Right cardiac atrium (tissue), 5 donors: ENCODE data around the gene BTBD6. TPM values are rescaled to one million over a fixed set of nuclear protein-coding genes. Genes with fewer than 3 reads are reported as not detected.
A peak's percentile ranks its signal among the peaks of the same experiment; 100 is the strongest.

ENCODE experiments used
- ATAC-seq, 2 donors: fragments of 200-7000 bp; cut with Tn5 transposase; one replicate each; pipeline versions ENCODE4 v1.8.0 to v1.9.1; 2020; ENCODE audit warnings: moderate library complexity in 2 of 2, mild to moderate bottlenecking in 1 of 2
- DNase-seq, 3 donors: peaks; one replicate each; pipeline ENCODE4 v3.0.0-alpha.2; 2020
- H3K27ac ChIP-seq: one replicate; pipeline ENCODE4 v1.5.1; 2013; ENCODE audit warnings: mild to moderate bottlenecking, low read length, control low read depth, moderate library complexity
- H3K27me3 ChIP-seq: one replicate; pipeline ENCODE4 v1.6.1; 2013; ENCODE audit not compliant: control insufficient read depth, insufficient read depth
- H3K4me1 ChIP-seq: one replicate; pipeline ENCODE4 v1.6.1; 2013; ENCODE audit warnings: low read length; ENCODE audit not compliant: control insufficient read depth, insufficient read depth
- H3K4me3 ChIP-seq: one replicate; pipeline ENCODE4 v1.5.1; 2013; ENCODE audit warnings: low read length, control low read depth
- H3K9me3 ChIP-seq: one replicate; pipeline ENCODE4 v1.6.1; 2013; ENCODE audit warnings: low read length; ENCODE audit not compliant: control insufficient read depth
- WGBS: extraction: QIAGEN DNeasy Blood & Tissue Kit; methylation state at CpG from one replicate; pipeline ENCODE4 v1.1.7; 2013; 5-methylcytosine and 5-hydroxymethylcytosine counted together
- intact Hi-C, 4 donors: fragments of 100-400 bp; cut with DNase I; formaldehyde crosslinking; loops; one replicate each; pipeline versions ENCODE4 v1.11.0 to v1.14.0; 2022 to 2023
- polyA plus RNA-seq: library from polyadenylated mRNA; stranded (reverse); fragments of 200-250 nt; gene quantifications from one replicate; pipeline ENCODE4 v1.2.3, GENCODE V29; 2013
- total RNA-seq, 4 donors: library from RNA; stranded (reverse); fragmentation: NEBNext Ultra II Directional; extraction: Animal tissue kit (Norgen Biotek cat#: 25700); gene quantifications; one replicate each; pipeline ENCODE4 v1.2.1, GENCODE V29; 2021
- donor health status: healthy with polysubstance abuse.
- donor health status: DM: no; HTN: yes; CAD: no.
- donor health status: DM: no; HTN: no; CAD: no.
- donor health status: DM: no; HTN: yes; CAD: no; lungs with severe emphysema.
- donor health status: DM: yes; HTN: yes; CAD: no.

BTBD6 gene
- total and polyA plus RNA-seq, 5 donors, result 28.1 to 42.2 (median 39.2) TPM

DNA sequence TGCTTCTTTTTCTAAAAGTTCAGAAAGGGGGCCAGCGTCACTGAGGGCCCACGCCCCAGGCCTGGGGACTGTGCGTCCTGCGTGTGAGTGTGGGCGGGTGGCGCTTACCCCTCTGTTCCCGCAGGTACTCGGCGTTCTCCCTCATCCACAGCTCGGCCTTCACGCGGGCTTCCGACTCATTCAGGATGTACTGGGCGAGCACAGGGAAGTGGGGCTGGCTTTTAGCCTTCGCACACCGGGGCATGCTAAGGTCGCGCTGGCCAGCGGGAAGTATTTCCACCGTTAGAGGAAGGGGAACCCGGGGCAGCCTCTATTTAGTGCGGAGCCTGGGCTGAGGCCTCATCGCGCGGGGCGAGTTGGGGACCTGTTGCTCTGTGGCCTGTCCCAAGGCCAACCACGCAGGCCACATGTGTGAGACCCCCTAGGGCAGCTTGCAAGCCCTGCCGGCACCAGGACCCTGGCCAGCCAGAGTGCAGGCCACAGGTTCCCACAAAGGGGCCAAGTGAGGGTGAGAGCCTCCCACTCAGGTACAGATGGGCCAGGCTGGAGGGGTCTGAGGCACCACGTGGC lies 29.2 kb upstream of the BTBD6 start:
- Histone ChIP-seq H3K27ac (no peak overlapping the region), H3K4me3 (no peak overlapping the region)

DNA sequence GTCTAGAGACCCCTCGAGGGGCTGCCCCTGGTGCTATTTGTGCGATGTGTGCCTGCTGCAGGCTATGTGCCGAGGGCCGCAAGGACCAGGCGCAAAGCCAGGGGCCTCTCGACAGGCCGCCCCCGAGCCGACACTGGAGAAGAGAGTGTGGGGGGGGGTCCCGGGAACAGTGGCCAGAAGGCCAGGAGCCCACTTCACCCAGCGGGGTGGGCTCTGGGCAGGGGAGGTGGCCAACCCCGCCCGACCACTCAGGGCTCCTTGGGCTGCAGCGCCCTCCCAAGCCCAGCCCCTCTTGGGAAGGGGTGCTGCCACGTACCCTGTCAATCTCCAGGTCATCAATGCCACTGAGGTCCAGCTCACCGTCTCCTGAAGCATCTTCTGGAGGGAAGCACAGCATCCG lies 28.6 kb upstream of the BTBD6 start:
- WGBS, result 93% methylated on average over 17 of the region's 17 CpGs
- no peak overlapping the region for H3K27ac ChIP-seq
- H3K27me3 ChIP-seq, result no peaks in the 10 kb centered on the region
- H3K4me3 ChIP-seq, result no peak overlapping the region
- DNase-seq, result no peak
- intact Hi-C loops, result no loop called here
- no peaks in the 10 kb centered on the region for H3K9me3 ChIP-seq
- H3K4me1 ChIP-seq, result no peaks in the 10 kb centered on the region
- no peak for ATAC-seq

More for the DNA sequence above, 29.2 kb upstream of the BTBD6 start:
- ATAC-seq, result no peak
- DNase-seq, result peak in 1 of 3 donors; percentile 34
- Histone ChIP-seq H3K27me3 (no peaks in the 10 kb centered on the region), H3K4me1 (no peaks in the 10 kb centered on the region), H3K9me3 (no peaks in the 10 kb centered on the region)
- WGBS, result 91% methylated on average over 29 of the region's 29 CpGs
- intact Hi-C loops, result no loop called here

DNA sequence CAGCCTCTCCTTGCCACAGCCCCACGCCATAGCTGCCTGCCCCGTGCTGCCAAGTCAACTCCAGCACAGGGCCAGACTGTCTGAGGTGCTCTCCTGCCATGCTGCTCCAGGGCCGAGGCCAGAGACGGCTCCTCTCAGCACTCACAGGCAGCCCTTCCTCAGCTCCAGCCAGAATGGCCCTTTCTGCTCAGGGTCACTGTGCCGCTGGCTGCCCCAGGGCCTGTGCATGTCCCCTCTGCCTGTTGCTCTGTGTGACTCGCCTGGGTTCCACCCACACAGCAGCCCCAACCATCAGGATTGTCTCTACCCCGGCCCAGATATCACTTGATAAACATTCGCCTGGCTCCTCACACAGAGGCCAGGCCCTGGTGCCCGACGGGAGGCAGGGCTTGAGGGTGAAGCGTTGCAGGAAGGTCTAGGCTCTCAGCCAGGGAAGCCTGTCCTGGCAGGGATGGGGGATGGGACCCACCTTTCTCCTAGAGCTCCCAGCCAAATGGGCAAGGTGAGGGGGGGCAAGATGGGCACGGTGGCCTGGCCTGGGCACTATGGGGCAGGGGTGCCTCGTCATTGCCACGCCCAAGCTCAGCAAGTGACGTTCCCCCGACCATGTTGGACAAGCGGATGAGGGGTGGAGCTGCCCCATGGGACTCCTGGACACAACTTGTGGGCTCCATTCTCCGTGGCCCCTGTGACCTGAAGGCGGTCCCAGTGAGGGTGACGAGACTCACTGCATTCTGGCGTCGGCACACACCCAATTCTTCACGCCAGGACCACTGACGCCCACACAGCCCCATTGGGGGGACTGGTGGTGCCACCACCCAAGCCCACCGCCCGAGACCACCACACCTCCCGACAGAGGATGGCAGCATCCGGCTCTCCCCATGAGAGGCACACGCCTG lies 27.4 kb upstream of the BTBD6 start:
- H3K4me3 ChIP-seq, result no peak overlapping the region
- no peaks in the 10 kb centered on the region for H3K9me3 ChIP-seq
- H3K27me3 ChIP-seq, result no peaks in the 10 kb centered on the region
- no peaks in the 10 kb centered on the region for H3K4me1 ChIP-seq
- intact Hi-C loops, result no loop called here
- H3K27ac ChIP-seq, result no peak overlapping the region
- 81% methylated on average over 29 of the region's 29 CpGs for WGBS
- peak; percentile 40 to 53 for ATAC-seq
- peak; percentile 22 to 65 (median 56) for DNase-seq

DNA sequence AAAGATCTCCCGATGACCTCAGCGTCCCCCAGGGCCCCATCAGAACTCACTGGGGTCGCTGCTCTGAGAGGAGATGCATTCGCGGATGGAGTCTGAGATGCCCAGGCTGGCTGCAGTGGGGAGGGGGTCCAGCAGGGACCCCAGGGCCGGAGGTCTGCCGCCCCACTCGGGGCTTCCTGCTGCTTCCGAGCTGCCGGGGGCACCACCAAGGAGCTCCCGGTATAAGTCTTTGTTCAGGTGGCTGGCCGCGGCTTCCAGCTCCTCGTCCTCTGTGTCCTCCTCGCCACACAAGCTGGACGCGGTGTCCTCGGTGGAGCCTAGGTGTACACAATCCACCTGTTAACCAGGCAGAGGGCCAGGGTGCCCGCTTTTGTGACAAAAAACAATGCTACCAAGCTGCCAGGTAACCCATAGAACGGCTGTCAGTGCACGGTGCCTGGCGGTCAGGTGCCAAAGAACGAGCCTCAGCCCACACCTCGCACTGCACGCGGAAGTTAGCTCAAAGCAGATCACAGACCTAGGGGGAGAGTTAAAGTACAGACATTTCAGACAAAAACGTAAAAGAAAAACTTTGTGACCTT lies 26.6 kb upstream of the BTBD6 start:
- Histone ChIP-seq H3K27me3 (no peaks in the 10 kb centered on the region), H3K9me3 (no peaks in the 10 kb centered on the region), H3K27ac (no peak overlapping the region), H3K4me1 (no peaks in the 10 kb centered on the region), H3K4me3 (no peak overlapping the region)
- ATAC-seq (no peak), DNase-seq (peak in 2 of 3 donors; percentile 35 to 42)
- WGBS, result 94% methylated on average over 27 of the region's 27 CpGs
- intact Hi-C loops, result no loop called here

DNA sequence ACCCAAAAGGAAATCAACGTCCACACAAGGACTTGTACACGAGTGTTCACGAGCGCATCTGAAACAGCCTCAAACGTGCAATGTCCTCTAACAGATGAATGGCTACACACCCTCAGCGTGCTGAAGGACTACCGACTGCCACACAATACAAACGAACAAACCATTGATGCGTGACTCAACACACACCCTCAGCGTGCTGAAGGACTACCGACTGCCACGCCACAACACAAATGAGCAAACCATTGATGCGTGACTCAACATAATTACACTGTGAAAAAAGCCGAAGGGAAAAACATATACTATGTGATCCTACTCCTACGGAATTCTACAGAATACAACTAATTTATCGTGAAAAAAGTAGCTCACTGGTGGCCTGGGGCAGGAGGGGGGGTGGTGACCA lies 25.1 kb upstream of the BTBD6 start:
- WGBS, result 96% methylated on average over 16 of the region's 16 CpGs
- no peaks in the 10 kb centered on the region for H3K27me3 ChIP-seq
- H3K4me3 ChIP-seq, result no peak overlapping the region
- intact Hi-C loops, result no loop called here
- no peaks in the 10 kb centered on the region for H3K9me3 ChIP-seq
- ATAC-seq (no peak), DNase-seq (peak in 1 of 3 donors; percentile 14)
- no peak overlapping the region for H3K27ac ChIP-seq
- H3K4me1 ChIP-seq, result no peaks in the 10 kb centered on the region

DNA sequence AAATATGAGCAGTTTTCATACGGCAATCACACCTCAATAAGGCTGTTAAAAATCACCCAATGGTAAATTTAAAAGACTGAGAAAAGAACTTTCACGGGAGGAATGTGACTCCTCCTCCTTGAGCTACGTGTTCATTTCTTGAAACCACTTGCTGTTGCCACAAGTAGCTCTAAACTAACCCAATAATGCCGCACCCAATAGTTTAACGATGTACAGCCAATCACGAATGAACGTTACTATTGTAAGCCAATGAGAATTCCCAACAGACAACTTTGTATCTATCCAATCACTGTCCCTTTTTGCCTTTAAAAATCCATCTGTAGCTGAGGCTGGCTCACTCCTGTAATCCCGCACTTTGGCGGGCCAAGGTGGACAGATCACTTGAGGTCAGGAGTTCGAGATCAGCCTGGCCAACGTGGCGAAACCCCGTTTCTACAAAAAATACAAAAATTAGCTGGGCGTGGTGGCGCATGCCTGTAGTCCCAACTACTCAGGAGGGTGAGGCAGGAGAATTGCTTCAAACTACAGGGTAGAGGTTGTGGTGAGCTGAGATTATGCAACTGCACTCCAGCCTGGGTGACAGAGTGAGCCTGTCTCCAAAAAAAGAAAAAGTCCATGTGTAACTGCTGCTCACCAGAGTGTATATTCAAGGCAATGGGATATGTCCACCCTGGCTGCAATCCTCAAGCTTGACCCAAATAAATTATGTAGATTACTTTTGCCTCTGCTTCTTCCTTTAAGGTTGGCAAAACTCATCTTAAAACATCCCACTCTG lies 24.4 kb upstream of the BTBD6 start:
- intact Hi-C loops, result no loop called here
- DNase-seq, result peak in 2 of 3 donors; percentile 7 to 10
- WGBS, result 92% methylated on average over 15 of the region's 15 CpGs
- no peak for ATAC-seq
- Histone ChIP-seq H3K27me3 (no peaks in the 10 kb centered on the region), H3K4me1 (no peaks in the 10 kb centered on the region), H3K27ac (no peak overlapping the region), H3K4me3 (no peak overlapping the region), H3K9me3 (no peaks in the 10 kb centered on the region)

DNA sequence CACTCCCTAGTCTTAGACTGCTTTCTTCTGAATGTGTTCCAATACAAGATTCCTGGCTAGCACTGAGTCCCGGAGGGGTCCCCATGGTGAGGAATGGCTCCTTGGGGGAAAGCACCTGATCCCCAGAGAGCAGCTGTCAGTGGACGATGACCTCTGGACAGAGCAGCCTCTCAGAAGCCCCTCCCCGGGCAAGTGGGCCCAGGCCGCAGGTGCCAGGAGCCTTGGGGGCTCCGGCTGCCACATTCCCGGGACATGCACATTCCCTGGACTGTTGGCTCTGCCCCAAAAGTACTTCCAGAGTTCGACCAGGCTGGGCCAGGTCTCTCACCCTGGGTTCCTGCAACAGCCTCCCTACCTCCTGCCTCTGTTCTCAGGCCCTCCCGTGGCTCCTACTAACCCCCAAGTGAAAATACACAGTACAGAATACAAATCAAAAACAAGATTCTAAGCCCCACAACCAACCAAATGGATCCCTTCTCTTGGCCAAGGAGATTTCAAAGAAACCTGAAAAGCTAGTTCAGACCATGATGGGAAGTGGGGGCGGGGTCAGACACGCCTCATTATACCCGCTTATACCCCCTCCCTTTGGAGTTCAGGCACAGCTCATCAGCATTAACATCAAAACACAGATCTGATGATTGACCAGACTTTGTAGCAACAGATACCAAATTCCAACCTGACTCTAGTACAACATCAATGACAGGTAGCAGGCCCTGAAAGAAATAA lies 23.3 kb upstream of the BTBD6 start:
- ATAC-seq (no peak), DNase-seq (peak in 2 of 3 donors; percentile 4 to 31)
- intact Hi-C loops, result no loop called here
- Histone ChIP-seq H3K4me3 (no peak overlapping the region), H3K27ac (no peak overlapping the region), H3K4me1 (no peaks in the 10 kb centered on the region), H3K27me3 (no peaks in the 10 kb centered on the region), H3K9me3 (no peaks in the 10 kb centered on the region)
- 90% methylated on average over 11 of the region's 11 CpGs for WGBS

DNA sequence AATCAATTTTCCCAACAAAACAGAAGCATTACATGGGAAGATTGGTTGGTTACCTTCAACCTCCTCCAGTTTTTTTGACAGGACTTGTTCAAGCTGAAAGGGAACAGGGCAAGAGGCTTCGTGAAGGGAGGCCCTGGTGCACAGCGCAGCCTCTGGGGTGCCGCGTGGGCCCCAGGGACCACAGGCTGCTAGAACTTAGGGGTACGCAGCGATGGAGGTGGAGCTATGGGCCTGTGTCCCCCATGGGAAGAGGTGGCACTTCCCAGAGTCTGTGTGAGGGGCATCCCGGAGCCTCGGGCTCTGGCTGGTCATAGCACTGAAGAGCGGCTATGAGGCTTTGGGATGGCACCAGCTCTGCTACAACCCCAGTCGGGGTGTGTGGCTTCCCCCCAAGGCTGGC lies 22.1 kb upstream of the BTBD6 start:
- Histone ChIP-seq H3K27ac (no peak overlapping the region), H3K4me1 (no peaks in the 10 kb centered on the region), H3K27me3 (no peaks in the 10 kb centered on the region), H3K9me3 (no peaks in the 10 kb centered on the region), H3K4me3 (no peak overlapping the region)
- 96% methylated on average over 10 of the region's 10 CpGs for WGBS
- intact Hi-C loops, result no loop called here
- peak in 1 of 3 donors; percentile 22 for DNase-seq
- no peak for ATAC-seq

DNA sequence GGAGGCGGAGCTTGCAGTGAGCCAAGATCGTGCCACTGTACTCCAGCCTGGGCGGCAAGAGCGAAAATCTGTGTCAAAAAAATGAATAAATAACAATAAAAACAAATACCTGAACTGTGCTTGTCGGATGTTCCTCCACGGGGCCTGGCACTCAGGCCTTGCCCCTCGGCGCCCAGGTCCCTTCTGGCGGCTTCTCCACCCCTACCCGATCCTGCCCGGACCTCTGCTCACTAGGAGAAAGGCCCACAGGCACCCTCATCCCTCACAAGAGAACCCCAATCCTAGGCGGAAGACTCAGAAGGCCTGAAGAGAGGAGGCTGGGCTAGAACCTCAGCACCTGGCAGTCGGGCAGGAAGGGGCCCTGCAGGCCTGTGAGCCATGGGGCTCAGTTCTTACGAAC lies 21.0 kb upstream of the BTBD6 start:
- ATAC-seq (no peak), DNase-seq (peak in 1 of 3 donors; percentile 11)
- no peaks in the 10 kb centered on the region for H3K4me1 ChIP-seq
- H3K27ac ChIP-seq, result no peak overlapping the region
- no peaks in the 10 kb centered on the region for H3K9me3 ChIP-seq
- 97% methylated on average over 14 of the region's 14 CpGs for WGBS
- H3K4me3 ChIP-seq, result no peak overlapping the region
- intact Hi-C loops, result no loop called here
- no peaks in the 10 kb centered on the region for H3K27me3 ChIP-seq

DNA sequence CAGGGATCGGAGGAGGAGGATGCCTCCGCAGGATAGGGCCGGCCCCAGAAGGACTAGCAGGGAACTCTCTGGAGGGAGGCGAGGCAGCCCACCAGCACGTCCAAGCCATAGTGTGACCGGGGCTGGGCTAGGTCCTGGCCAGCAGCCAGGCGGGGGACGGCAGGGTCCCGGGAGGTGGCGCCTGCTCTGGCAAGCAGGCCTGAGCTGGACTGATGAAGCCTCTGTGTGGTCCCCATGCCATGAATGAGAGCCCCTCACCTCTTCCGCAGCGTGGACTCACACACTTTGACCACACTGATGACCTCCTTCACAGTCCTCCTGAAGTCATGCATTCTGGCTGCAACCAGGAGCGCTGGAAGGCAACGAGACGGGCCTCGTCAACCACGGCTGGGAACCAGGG lies 19.8 kb upstream of the BTBD6 start:
- 51% methylated on average over 17 of the region's 17 CpGs for whole genome bisulfite sequencing
- H3K27ac ChIP-seq, result no peak overlapping the region
- intact Hi-C loops, result no loop called here
- no peak overlapping the region for H3K4me3 ChIP-seq
- H3K4me1 ChIP-seq, result no peaks in the 10 kb centered on the region
- DNase-seq (peak in 2 of 3 donors; percentile 6 to 61), ATAC-seq (peak; percentile 40)
- H3K9me3 ChIP-seq, result no peaks in the 10 kb centered on the region
- H3K27me3 ChIP-seq, result no peaks in the 10 kb centered on the region
